ENCODE measurements around the gene ABCG2.
A peak's percentile ranks its signal among the peaks of the same experiment; 100 is the strongest.

The ABCG2 gene

DNA sequence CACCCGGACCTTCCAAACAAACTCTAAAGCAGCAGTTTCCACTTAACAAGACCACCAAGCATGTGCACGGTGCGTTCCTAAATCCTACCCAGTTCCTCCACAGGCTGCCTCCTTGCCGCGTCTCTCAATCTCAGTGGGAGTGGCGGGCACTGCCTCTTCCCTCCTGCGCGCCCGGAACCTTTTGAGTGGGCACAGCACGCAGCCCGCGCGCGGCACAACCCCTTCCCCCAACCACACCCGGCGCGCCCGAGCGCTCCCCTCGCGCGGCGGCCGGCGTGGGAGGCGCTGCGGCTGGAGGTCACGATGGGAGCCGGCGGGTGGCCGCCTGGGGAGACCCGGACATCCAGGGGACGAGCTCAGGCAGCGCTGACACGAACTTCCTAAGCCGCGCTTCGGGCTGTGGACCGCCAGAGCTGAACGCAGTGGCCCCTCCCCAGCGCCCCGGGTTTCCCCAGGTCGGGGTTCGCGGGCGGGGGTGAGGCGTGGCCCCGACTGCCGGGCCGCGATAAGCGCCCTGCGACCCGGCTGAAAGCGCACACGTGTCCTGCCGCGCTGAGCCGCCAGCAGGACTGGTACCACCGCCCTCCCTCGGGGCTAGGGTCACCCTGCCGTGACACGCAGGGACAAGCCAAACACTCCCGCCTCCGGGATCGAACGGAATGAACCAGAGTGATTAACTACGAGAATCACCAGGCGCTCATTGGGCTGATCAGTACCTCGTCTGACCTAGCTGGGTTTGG is at the start of gene ABCG2:
Gene ABCG2, minus strand, starts transcription at position 151 of the 740 bp plus-strand sequence. CDS start 18,644 bp downstream, outside the sequence.
- peak; percentile 1 for DNase-seq

DNA sequence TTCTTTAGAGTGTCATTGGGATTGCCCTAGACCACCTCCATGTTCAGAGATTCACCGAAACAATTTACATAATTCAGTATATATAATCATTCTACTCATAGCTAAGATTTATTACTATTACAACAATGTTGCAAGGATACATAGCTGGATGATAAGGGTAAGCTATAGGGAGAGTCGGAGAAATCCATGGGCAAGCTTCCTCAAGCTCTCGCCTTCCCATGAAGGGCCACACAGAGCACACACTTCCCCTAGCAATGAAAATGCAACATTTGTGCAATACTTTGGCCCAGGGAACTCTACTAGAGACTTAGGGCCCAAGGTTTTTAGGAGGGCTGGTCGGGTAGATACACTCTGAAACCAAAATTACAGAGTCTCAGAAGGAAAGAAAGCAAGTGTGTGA is 49.7 kb upstream of the ABCG2 start:
- no peak for DNase-seq

GRCh38 chr4:88207171-88207570 is 48.7 kb upstream of the ABCG2 start:
- DNase-seq, result no peak

GRCh38 chr4:88204882-88205281 is 46.4 kb upstream of the ABCG2 start:
- DNase-seq, result no peak

- DNase-seq, result no peak
Observed at GRCh38 chr4:88202443-88202842, 44.0 kb upstream of the ABCG2 start.

- DNase-seq, result no peak
Observed at GRCh38 chr4:88200186-88200585, 41.7 kb upstream of the ABCG2 start.

- DNase-seq, result no peak
Observed at GRCh38 chr4:88196523-88197185, 38.2 kb upstream of the ABCG2 start.

GRCh38 chr4:88196013-88196365 is 37.5 kb upstream of the ABCG2 start:
- no peak for DNase-seq

GRCh38 chr4:88195328-88196012 is 37.0 kb upstream of the ABCG2 start:
- no peak for DNase-seq

DNA sequence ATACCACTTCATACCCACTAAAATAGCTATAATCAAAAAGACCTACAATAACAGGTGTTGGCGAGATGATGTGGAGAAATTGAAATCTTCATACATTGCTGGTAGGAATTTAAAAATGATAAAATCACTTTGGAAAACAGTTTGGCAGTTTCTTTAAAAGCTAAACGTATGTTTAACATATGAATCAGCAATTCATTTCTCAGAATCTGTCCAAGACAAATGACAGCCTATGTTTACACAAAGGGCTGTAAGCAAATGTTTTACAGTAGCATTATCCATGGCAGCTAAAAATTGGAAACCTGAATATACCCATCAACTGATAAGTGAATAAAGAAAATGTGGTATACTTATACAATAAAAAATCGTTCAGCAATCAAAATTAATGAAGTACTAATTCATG is 33.0 kb upstream of the ABCG2 start:
- no peak for DNase-seq

- DNase-seq, result no peak
Observed at GRCh38 chr4:88189881-88190585, 31.6 kb upstream of the ABCG2 start.

GRCh38 chr4:88189418-88189738 is 30.9 kb upstream of the ABCG2 start:
- no peak for DNase-seq

DNA sequence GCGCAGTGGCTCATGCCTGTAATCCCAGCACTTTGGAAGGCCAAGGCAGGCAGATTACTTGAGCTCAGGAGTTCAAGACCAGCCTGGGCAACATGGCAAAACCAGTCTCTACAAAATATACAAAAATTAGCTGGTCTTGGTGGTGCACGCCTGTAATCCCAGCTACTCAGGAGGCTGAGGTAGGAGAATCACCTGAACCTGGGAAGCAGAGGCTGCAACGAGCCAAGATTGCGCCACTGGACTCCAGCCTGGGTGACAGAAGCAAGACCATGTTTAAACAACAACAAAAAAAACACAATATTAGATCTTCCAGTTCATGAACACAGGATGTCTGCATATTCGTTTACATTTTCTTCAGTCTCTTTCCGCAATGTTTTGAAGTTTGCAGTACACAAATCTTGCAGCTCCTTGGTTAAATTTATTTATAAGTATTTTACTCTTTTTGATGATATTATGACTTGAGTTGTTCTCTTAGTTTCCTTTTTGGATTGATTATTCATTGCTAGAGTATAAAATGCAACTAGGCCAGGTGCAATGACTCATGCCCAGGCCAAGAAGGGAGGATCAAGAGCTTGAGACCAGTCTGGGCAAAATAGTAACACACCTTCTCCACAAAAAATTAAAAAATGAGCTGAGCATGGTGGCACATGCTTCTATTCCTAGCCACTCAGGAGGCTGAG is 30.4 kb upstream of the ABCG2 start:
- DNase-seq, result no peak

GRCh38 chr4:88187766-88188165 is 29.3 kb upstream of the ABCG2 start:
- no peak for DNase-seq

DNA sequence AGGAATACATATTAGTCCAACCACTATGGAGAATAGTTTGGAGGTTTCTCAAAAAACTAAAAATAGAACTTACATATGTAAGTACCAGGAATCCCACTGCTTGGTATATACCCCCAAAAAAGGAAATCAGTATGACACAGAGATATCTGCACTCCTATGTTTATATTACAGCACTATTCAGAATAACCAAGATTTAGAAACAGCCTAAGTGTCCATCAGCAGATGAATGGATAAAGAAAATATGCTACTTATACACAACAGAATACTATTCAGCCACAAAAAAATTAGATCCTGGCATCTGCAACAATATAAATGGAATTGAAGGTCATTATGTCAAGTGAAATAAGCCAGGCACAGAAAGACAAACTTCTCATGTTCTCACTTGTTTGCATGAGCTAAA is 27.5 kb upstream of the ABCG2 start:
- DNase-seq, result no peak

DNA sequence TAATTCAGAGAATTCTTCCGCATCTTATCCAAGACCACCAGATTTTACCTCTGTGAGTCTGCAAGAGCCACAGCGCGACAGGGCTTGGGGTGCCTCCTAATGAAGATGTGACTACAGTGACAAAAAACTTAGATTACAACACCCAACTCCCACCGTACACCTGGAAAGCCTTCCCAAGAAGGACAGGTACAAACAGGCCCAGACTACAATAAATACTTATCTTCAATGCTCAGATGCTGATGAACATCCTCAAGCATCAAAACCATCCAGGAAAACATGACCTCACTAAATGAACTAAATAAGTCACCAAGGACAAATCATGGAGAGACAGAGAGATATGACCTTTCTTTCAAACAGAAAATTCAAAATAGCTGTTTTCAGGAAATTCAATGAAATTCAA is 20.8 kb upstream of the ABCG2 start:
- no peak for DNase-seq

- no peak for DNase-seq
Observed at GRCh38 chr4:88178626-88179231, 20.3 kb upstream of the ABCG2 start.

DNA sequence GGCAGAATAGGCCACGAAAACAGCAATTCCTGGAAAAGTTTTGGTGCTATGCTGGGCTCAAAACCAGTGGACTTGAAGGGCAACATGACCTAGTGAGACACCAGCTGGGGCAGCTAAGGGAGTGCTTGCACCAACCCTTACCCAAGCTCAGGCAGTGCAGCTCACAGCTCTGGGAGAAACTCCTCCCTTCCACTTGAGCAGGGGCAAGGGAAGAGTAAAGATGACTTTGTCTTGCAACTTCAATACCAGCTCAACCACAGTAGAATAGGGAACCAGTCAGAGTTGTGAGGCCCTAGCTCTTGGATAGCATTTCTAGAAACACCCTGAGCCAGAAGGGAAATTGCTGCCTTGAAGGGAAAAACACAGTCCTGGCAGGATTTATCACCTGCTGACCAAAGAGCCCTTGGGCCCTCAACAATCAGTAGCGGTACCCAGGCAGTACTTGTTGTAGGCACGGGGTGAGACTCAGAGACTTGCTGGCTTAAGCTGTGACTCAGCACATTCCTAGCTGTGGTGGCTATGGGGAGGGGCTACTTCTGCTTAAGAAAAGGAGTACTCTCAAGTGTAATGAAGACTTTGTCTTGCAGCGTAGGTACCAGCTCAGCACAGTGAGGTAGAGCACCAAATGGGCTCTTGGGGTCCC is 19.7 kb upstream of the ABCG2 start:
- DNase-seq, result peak; percentile 0

DNA sequence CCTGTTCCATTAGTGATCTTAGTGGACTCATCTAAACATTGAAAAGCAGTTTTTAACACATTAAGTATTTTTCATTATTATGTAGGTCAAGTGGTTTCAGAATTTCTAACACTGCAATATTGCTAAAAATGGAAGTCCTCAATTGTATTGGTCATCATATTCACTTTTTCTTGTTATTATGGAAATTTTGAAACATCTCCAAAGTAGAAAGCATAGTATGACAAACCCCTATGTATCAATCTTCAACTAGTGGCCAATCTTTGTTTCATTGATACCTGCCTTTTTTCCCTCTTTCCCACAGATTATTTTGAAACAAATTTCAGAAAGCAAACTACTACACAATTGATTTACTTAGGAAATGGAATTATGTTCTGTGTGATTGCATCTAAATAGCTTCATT is 14.5 kb upstream of the ABCG2 start:
- no peak for DNase-seq

DNA sequence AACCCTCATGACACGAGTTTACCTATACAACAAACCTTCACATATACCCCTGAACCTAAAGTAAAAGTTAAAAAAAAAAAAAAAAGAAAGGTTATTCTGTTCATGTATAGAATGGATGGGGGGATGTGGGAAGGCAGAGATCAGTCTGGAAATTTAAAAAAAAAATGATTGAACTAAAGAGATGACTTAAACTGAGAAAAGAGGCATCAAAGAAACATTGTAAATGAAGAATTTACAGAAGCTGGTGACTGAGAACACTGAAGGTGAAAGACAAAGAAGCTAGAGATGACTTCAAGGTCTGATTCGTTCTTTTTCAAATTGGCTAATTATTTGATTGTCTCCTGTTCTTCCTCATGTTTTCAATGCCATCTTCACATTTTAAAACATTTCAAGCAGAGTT is 12.8 kb upstream of the ABCG2 start:
- no peak for DNase-seq

GRCh38 chr4:88169298-88169697 is 10.9 kb upstream of the ABCG2 start:
- no peak for DNase-seq

GRCh38 chr4:88166608-88167007 is 8.2 kb upstream of the ABCG2 start:
- no peak for DNase-seq

Data from midbrain (tissue), 1 donor.